LNCaP clone FGC (cell line): ENCODE measurements around the gene HTR4.

Source experiments
- DNase-seq: peaks from one replicate; pipeline ENCODE4 v3.0.0-alpha.2; 2011; ENCODE audit warnings: low read depth
- H3K4me3 ChIP-seq: 2 replicates; pipeline ENCODE4 v1.5.1; 2011; ENCODE audit warnings: mild to moderate bottlenecking, low read depth, low read length, control low read depth
- CTCF ChIP-seq: IDR thresholded peaks from 2 replicates; pipeline ENCODE4 v1.5.1; 2012; ENCODE audit warnings: mild to moderate bottlenecking; ENCODE audit not compliant: control insufficient read depth, insufficient read depth; ENCODE audit errors: extremely low read depth

Gene HTR4

DNA sequence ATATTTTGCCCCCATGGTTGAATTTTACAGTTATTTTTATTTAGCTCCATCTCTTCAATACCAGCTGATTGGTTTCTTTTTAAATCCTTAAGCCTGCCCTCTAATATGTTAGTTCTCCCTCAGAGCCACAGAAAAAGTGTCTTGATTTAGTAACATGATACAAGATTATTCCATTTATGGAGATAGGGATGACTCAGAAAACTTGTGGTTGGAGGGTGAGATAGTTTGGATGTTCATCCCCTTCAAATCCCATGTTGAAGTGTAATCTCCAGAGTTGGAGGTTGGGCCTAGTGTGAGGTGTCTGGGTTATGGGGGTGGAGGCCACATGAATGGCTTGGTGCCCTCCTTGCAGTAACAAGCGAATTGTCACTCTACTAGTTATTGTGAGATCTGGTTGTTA is 154.9 kb downstream of the HTR4 start:
- DNase-seq = no peak
- TF ChIP-seq CTCF = no peak

GRCh38 chr5:148497757-148498156 is 156.6 kb downstream of the HTR4 start:
- H3K4me3 ChIP-seq = no peak overlapping the region
- DNase-seq = no peak
- no peak for TF ChIP-seq CTCF

More for the DNA sequence above, 154.9 kb downstream of the HTR4 start:
- H3K4me3 ChIP-seq = no peak overlapping the region

DNA sequence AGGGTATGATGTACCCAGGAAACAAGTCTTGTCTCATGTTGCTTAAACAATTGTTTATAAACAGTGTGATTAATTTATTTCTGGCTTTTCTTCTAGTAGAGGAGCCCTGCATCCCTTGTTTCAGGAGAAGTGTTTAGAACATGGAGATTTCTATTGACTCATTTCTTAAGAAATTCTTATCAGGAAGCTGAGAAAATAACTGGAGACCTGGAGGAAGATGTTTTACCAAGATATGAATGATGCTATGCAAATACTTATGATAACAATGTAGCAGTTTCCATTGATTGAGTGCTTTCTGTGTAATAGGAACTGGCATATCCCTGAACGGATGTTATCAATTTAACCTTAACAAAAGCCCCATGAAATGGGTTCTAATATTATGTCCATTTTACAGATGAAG is 162.0 kb downstream of the HTR4 start:
- no peak for DNase-seq
- TF ChIP-seq CTCF = no peak
- no peak overlapping the region for H3K4me3 ChIP-seq

DNA sequence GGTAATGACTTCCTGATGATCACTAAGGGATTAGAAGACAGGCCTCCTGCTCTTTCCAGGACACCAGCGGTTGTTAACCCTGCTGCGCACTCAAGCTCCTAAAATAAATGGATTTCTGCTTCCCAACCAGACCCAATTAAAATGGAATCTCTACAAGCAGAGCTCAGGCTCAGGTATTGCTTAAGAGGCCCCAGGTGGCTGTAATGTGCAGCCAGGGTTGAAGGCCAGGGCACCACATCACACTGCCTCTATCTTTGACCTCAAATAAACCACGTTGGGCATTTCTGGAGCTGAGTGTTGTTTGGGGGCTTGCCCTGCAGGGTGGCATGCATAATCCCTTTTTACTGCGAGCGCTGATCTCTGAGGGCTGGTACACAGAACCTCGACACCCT is 162.5 kb downstream of the HTR4 start:
- H3K4me3 ChIP-seq = no peak overlapping the region
- no peak for TF ChIP-seq CTCF
- DNase-seq = no peak

GRCh38 chr5:148491015-148491792 is 163.1 kb downstream of the HTR4 start:
- no peak for DNase-seq
- TF ChIP-seq CTCF = no peak
- no peak overlapping the region for H3K4me3 ChIP-seq

GRCh38 chr5:148488757-148489156 is 165.6 kb downstream of the HTR4 start:
- H3K4me3 ChIP-seq = no peak overlapping the region
- DNase-seq = no peak
- no peak for TF ChIP-seq CTCF

DNA sequence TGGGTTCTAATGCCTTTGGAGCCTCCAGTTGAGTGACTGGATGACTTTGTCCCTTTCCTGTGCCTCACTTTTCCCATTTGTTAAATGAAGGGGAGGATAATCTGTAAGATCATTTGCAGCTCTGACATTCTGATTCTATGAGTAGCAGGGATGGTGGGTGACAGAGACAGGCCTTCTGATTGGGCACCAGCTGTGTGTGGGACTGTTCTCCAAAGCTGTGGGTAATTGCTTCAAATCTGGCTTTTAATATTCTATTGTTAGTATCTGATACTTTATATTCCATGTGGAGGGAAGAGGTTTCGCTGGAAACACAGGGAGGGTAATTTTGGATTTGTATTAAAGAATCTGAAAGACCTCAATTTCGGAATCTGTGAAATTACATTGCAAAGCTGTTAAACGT is 167.9 kb downstream of the HTR4 start:
- no peak for DNase-seq
- H3K4me3 ChIP-seq = no peak overlapping the region
- TF ChIP-seq CTCF = no peak
